HUES48 (cell line): ENCODE results near the gene KIAA0930.

Source experiments
- H3K27ac ChIP-seq: one replicate; pipeline ENCODE4 v1.7.0; 2013; ENCODE audit warnings: low read depth, low read length, inconsistent platforms
- H3K27me3 ChIP-seq: 2 replicates; pipeline ENCODE4 v1.6.1; 2013; ENCODE audit warnings: mild to moderate bottlenecking, low read length; ENCODE audit not compliant: control insufficient read depth, insufficient read depth
- H3K36me3 ChIP-seq: 2 replicates; pipeline ENCODE4 v1.6.1; 2013; ENCODE audit warnings: low read length; ENCODE audit not compliant: control insufficient read depth, insufficient read depth
- H3K4me1 ChIP-seq: 2 replicates; pipeline ENCODE4 v1.6.1; 2013; ENCODE audit warnings: mild to moderate bottlenecking, low read length; ENCODE audit not compliant: control insufficient read depth, insufficient read depth
- H3K4me3 ChIP-seq: 2 replicates; pipeline ENCODE4 v1.5.1; 2013; ENCODE audit warnings: mild to moderate bottlenecking, low read depth, low read length
- H3K9ac ChIP-seq: 2 replicates; pipeline ENCODE4 v1.6.1; 2013; ENCODE audit warnings: mild to moderate bottlenecking, low read depth, low read length, moderate library complexity
- H3K9me3 ChIP-seq: 2 replicates; pipeline ENCODE4 v1.6.1; 2013; ENCODE audit warnings: low read length; ENCODE audit not compliant: control insufficient read depth, insufficient read depth

The KIAA0930 gene

GRCh38 chr22:45224331-45224730, 16.4 kb downstream of the KIAA0930 start:
- no peaks in the 10 kb centered on the region for H3K27me3 ChIP-seq
- H3K9ac ChIP-seq, result no peak overlapping the region
- H3K36me3 ChIP-seq, result no peaks in the 10 kb centered on the region
- no peak overlapping the region for H3K27ac ChIP-seq
- H3K4me3 ChIP-seq, result no peak overlapping the region
- H3K9me3 ChIP-seq, result no peaks in the 10 kb centered on the region
- H3K4me1 ChIP-seq, result peaks cover 4% of the 10 kb centered on the region; the same call in 1 of the 2 replicates

GRCh38 chr22:45223304-45224117, 17.2 kb downstream of the KIAA0930 start:
- H3K27me3 ChIP-seq, result no peaks in the 10 kb centered on the region
- H3K9ac ChIP-seq, result no peak overlapping the region
- no peaks in the 10 kb centered on the region for H3K9me3 ChIP-seq
- peaks cover 11% of the 10 kb centered on the region; the same call in 1 of the 2 replicates for H3K4me1 ChIP-seq
- no peak overlapping the region for H3K27ac ChIP-seq
- H3K4me3 ChIP-seq, result no peak overlapping the region
- no peaks in the 10 kb centered on the region for H3K36me3 ChIP-seq

GRCh38 chr22:45221201-45221600, 19.5 kb downstream of the KIAA0930 start:
- H3K4me1 ChIP-seq, result peaks cover 12% of the 10 kb centered on the region; the same call in 1 of the 2 replicates
- H3K27me3 ChIP-seq, result no peaks in the 10 kb centered on the region
- H3K9ac ChIP-seq, result no peak overlapping the region
- no peak overlapping the region for H3K4me3 ChIP-seq
- H3K9me3 ChIP-seq, result no peaks in the 10 kb centered on the region
- no peaks in the 10 kb centered on the region for H3K36me3 ChIP-seq
- H3K27ac ChIP-seq, result no peak overlapping the region

- Histone ChIP-seq H3K4me3 (no peak overlapping the region), H3K4me1 (peaks cover 13% of the 10 kb centered on the region; the same call in 1 of the 2 replicates)
Measured at GRCh38 chr22:45218976-45219375, 21.7 kb downstream of the KIAA0930 start.

DNA sequence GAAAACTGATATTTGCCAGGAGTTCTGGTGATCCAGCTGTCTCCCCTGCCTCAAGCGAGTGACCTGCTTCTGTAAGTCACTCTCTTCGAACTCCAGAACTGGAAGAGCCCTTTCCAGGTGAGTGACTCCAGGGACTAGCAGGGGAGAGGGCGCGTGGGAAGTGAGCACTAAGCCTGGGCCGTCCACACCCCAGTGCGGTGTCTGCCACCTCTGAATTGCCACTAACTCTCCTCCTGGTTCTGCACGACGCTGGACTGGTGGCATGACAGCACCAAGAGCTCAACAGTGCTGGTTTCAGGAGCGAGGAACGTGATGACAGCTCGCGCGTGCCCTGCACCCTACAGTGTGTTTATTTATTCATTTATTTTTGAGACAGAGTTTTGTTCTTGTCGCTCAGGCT, 22.9 kb downstream of the KIAA0930 start:
- Histone ChIP-seq H3K9me3 (no peaks in the 10 kb centered on the region), H3K27ac (no peak overlapping the region), H3K9ac (no peak overlapping the region), H3K4me3 (no peak overlapping the region), H3K36me3 (no peaks in the 10 kb centered on the region), H3K4me1 (peaks cover 18% of the 10 kb centered on the region; the same call in 1 of the 2 replicates), H3K27me3 (no peaks in the 10 kb centered on the region)

More at GRCh38 chr22:45218976-45219375, 21.7 kb downstream of the KIAA0930 start:
- Histone ChIP-seq H3K27ac (no peak overlapping the region), H3K9me3 (no peaks in the 10 kb centered on the region), H3K27me3 (no peaks in the 10 kb centered on the region), H3K36me3 (no peaks in the 10 kb centered on the region), H3K9ac (no peak overlapping the region)

DNA sequence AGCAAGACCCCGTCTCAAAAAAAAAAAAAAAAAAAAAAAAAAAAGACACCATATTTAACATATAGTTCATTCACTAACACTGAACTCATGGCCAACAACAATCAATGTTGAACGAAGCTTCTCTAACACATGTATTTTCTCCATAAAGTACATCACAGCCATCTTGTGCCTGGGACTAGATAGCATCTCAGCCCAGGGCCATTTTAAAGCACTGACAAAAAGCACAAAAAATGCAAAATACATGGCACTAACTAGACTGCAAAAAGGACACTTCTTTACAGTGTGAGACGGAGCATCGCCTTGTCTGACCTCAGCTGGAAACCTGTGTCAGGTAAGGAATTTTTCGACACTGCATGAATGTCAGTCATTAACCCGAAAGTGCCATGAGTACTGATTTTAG, 23.3 kb downstream of the KIAA0930 start:
- H3K4me3 ChIP-seq, result no peak overlapping the region
- H3K9ac ChIP-seq, result no peak overlapping the region
- H3K36me3 ChIP-seq, result no peaks in the 10 kb centered on the region
- H3K27me3 ChIP-seq, result no peaks in the 10 kb centered on the region
- H3K9me3 ChIP-seq, result no peaks in the 10 kb centered on the region
- H3K27ac ChIP-seq, result no peak overlapping the region
- H3K4me1 ChIP-seq, result peaks cover 23% of the 10 kb centered on the region; the same call in 1 of the 2 replicates

DNA sequence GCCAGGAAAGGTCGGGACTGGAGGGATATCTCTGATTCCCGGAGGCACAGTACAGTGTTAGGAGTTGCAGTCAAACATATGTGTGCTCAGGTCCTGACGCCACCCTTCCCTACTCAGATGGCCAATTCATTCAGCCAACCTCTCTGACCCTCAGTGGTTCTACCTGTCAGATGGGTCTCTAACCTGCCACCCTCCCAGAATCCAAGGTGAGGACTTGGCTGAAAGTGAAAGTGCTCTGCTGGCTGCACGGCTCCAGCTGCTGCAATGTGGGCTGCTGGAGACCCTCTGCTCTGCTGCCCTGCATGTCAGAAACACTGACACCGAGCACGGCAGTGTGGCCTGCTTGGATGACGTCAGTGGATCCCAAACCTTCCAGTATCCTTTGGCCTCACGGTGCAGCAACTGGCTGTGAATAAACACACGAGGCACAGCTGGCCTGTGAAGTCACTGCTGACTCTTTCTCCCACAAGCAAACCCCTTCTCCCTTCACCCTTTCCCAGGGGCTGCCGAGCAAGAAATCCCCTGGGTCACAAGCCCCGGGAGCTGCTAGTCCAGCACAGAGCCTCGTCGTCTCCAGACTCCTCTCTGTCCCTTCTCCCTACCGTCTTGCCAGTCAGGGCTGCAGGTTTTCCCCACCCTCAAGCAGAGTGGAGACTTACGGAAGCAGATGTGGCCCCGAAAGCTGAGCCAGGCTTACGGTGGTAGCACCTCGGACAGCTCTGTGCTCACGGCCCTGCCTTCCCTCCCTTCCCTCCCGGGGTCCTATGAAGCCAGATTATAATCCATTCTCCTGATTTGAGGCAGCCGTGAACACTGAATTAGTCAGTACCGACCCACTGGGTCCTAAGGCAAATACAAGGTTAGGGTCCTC, 24.3 kb downstream of the KIAA0930 start:
- H3K4me3 ChIP-seq, result no peak overlapping the region
- no peaks in the 10 kb centered on the region for H3K27me3 ChIP-seq

GRCh38 chr22:45212992-45213751, 27.5 kb downstream of the KIAA0930 start:
- 0 out of 2 replicates have a peak, but pooled peaks cover 5% of the 10 kb centered on the region for H3K36me3 ChIP-seq
- H3K9me3 ChIP-seq, result no peaks in the 10 kb centered on the region
- no peak overlapping the region for H3K27ac ChIP-seq
- H3K4me3 ChIP-seq, result no peak overlapping the region
- H3K9ac ChIP-seq, result no peak overlapping the region
- H3K4me1 ChIP-seq, result peaks cover 20% of the 10 kb centered on the region
- H3K27me3 ChIP-seq, result no peaks in the 10 kb centered on the region

More for the DNA sequence above, 24.3 kb downstream of the KIAA0930 start:
- no peak overlapping the region for H3K27ac ChIP-seq
- H3K4me1 ChIP-seq, result peaks cover 29% of the 10 kb centered on the region
- H3K9me3 ChIP-seq, result no peaks in the 10 kb centered on the region
- H3K9ac ChIP-seq, result no peak overlapping the region
- 0 out of 2 replicates have a peak, but pooled peaks cover 1% of the 10 kb centered on the region for H3K36me3 ChIP-seq

DNA sequence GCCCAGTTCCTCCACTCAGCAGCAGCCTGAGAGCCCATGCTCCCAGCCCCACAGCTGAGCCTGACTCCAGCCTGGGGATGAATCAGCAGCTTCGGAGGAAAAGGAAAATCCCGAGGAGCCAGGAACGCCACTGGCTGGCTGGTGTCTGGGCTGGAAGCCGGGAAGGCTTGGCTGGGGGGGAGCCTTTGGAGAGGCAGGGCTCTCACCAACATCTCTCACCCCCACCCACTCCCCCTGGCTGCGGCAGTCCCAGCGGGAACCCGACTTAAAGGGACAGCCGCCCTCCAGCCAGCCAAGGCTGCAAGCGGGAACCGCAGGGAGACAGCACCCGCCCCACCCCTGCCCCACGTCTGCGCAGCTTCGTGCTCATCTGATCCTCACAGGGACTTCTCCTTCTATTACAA, 28.4 kb downstream of the KIAA0930 start:
- Histone ChIP-seq H3K27me3 (no peaks in the 10 kb centered on the region), H3K4me1 (peaks cover 20% of the 10 kb centered on the region), H3K36me3 (0 out of 2 replicates have a peak, but pooled peaks cover 5% of the 10 kb centered on the region), H3K9me3 (no peaks in the 10 kb centered on the region), H3K4me3 (no peak overlapping the region), H3K27ac (peak overlapping the region; percentile 35), H3K9ac (no peak overlapping the region)

GRCh38 chr22:45211848-45212247, 28.8 kb downstream of the KIAA0930 start:
- H3K4me1 ChIP-seq, result peaks cover 20% of the 10 kb centered on the region
- H3K27ac ChIP-seq, result peak overlapping the region; percentile 35
- no peak overlapping the region for H3K9ac ChIP-seq
- no peak overlapping the region for H3K4me3 ChIP-seq
- H3K9me3 ChIP-seq, result no peaks in the 10 kb centered on the region
- H3K36me3 ChIP-seq, result 0 out of 2 replicates have a peak, but pooled peaks cover 5% of the 10 kb centered on the region
- H3K27me3 ChIP-seq, result no peaks in the 10 kb centered on the region
